Ascending aorta (tissue), 2 donors: ENCODE data around the gene HOXC4. TPM values are rescaled to one million over a fixed set of nuclear protein-coding genes. Genes with fewer than 3 reads are reported as not detected.

Experiments
- DNase-seq, 2 donors: peaks; one replicate each; pipeline ENCODE4 v3.0.0-alpha.2; 2019; ENCODE audit warnings: low spot score in 2 of 2
- H3K27ac ChIP-seq, 2 donors: fragments of 200-600 bp; sonication (generic); one replicate each; pipeline ENCODE4 v1.5.1; 2016 to 2017; ENCODE audit warnings: mild to moderate bottlenecking in 1 of 2
- H3K27me3 ChIP-seq: fragments of 200-600 bp; sonication (generic); one replicate; pipeline ENCODE4 v1.5.1; 2017
- H3K36me3 ChIP-seq, 2 donors: fragments of 200-600 bp; sonication (generic); one replicate each; pipeline ENCODE4 v1.5.1; 2016
- H3K4me1 ChIP-seq, 2 donors: fragments of 200-600 bp; sonication (generic); one replicate each; pipeline ENCODE4 v1.5.1; 2016 to 2017; ENCODE audit warnings: mild to moderate bottlenecking in 1 of 2
- H3K4me3 ChIP-seq, 2 donors: fragments of 200-600 bp; sonication (generic); one replicate each; pipeline ENCODE4 v1.5.1; 2016 to 2017; ENCODE audit warnings: mild to moderate bottlenecking in 1 of 2
- H3K9me3 ChIP-seq, 2 donors: fragments of 200-600 bp; sonication (generic); one replicate each; pipeline ENCODE4 v1.5.1; 2016
- intact Hi-C: fragments of 100-400 bp; cut with DNase I; formaldehyde crosslinking; loops from one replicate; pipeline ENCODE4 v1.15.1; 2023
- total RNA-seq: library from RNA; depleted of rRNA; stranded (reverse); fragments of >200 nt; gene quantifications from one replicate; pipeline ENCODE4 v1.1.0, GENCODE V29; 2016
- TF ChIP-seq, protein P1 (sequence below), 3 experiments: fragments of 200-600 bp in 2 of 3; fragments of 450-650 bp in 1 of 3; sonication (generic) in 2 of 3; IDR thresholded peaks; one replicate each; pipeline ENCODE4 v1.5.1; 2016 to 2019; ENCODE audit warnings: antibody characterized with exemption in 3 of 3, mild to moderate bottlenecking in 1 of 3, moderate library complexity in 1 of 3

HOXC4 gene
- total RNA-seq, 1 donor from 2014 or later, result 0.32 TPM

DNA sequence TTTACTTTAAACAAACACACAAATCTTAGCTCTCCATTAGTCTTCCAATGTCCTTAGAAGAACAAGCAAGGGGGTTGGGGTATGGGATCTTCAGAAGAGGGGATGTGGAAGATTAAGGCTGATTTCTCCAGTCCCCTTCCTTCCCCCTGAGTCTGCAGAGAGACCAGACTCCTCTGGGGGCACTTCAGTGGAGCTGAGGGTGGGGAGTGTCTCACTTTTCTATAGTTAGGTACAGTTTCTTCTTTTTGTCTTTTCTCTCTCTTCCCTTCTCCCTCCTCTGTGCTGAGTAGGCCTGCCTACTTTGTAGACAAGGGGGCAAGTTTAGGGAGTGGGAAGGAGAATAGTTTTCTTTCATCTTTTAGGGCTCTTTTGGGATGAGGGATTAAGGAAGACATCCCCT, 2.5 kb downstream of the HOXC4 start:
- Histone ChIP-seq H3K36me3 (no peaks in the 10 kb centered on the region), H3K4me1 (peaks cover 0 to 10% of the 10 kb centered on the region in 2 donors), H3K27me3 (no peaks in the 10 kb centered on the region), H3K9me3 (no peaks in the 10 kb centered on the region), H3K4me3 (no peak overlapping the region), H3K27ac (no peak overlapping the region)
- no peak for DNase-seq
- intact Hi-C loops, result no loop called here
- TF ChIP-seq, protein P1, sequence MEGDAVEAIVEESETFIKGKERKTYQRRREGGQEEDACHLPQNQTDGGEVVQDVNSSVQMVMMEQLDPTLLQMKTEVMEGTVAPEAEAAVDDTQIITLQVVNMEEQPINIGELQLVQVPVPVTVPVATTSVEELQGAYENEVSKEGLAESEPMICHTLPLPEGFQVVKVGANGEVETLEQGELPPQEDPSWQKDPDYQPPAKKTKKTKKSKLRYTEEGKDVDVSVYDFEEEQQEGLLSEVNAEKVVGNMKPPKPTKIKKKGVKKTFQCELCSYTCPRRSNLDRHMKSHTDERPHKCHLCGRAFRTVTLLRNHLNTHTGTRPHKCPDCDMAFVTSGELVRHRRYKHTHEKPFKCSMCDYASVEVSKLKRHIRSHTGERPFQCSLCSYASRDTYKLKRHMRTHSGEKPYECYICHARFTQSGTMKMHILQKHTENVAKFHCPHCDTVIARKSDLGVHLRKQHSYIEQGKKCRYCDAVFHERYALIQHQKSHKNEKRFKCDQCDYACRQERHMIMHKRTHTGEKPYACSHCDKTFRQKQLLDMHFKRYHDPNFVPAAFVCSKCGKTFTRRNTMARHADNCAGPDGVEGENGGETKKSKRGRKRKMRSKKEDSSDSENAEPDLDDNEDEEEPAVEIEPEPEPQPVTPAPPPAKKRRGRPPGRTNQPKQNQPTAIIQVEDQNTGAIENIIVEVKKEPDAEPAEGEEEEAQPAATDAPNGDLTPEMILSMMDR (IDR thresholded peaks at IDR 0.05), result no peak

DNA sequence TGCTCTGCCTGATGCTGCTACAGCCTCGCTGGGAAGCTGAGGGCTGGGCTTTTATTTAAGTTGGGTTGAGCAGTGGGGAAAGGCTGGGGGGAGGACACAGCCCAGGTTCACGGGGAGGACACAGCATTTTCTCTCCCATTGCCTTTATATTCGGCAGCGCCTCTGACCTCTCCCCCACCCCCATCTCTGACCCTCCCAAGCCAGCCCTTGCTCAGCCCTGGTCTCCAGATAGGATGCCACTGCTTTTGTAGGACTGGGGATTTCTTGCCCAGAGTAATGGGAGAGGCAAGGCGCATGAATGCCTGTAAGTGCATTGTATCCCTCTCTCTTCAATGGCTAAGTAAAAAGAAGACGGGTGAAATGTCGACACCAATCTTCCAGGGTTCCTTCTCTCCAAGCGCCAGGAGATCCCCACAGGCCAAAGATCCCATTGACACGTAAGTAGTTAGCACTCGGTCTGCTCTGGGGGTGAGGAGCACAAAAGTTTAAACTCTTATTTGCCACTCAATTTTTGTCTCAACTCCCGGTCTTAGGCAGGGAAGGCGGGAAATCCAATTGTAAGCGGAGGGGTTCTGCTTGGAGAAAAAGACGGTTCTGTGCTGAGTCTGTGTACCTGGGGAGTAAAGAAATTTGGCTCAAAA, 4.6 kb downstream of the HOXC4 start:
- H3K36me3 ChIP-seq, result no peaks in the 10 kb centered on the region
- DNase-seq, result no peak
- H3K27me3 ChIP-seq, result no peaks in the 10 kb centered on the region
- TF ChIP-seq, protein P1 (IDR thresholded peaks at IDR 0.05), result no peak
- peaks cover 0 to 4% of the 10 kb centered on the region in 2 donors for H3K4me1 ChIP-seq
- H3K9me3 ChIP-seq, result no peaks in the 10 kb centered on the region
- no peak overlapping the region for H3K4me3 ChIP-seq
- H3K27ac ChIP-seq, result no peak overlapping the region
- intact Hi-C loops, result no loop called here

DNA sequence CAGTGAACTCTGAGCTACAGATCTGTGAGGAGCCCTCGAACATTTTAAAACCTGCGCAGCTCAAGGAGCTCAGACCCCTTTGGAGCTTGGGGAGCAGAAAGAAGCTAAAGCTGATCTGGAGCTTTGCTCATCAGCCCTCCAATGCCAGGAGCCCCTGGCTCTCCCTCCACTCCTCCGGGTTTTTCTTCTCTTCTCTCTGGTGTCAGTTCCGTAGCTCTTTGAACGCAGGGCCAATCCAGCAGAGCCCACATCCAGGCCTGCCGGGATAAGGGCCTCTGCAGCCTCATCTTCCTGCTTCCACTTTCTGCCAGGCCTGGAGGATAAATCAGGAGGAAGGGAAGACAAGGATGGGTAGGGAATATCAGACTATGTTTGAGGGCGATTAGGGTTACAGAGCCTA, 6.0 kb downstream of the HOXC4 start:
- Histone ChIP-seq H3K27ac (no peak overlapping the region), H3K27me3 (no peaks in the 10 kb centered on the region), H3K4me1 (peaks cover 0 to 3% of the 10 kb centered on the region in 2 donors), H3K36me3 (no peaks in the 10 kb centered on the region), H3K4me3 (no peak overlapping the region), H3K9me3 (no peaks in the 10 kb centered on the region)
- TF ChIP-seq, protein P1 (IDR thresholded peaks at IDR 0.05), result no peak
- intact Hi-C loops, result no loop called here
- DNase-seq, result no peak

DNA sequence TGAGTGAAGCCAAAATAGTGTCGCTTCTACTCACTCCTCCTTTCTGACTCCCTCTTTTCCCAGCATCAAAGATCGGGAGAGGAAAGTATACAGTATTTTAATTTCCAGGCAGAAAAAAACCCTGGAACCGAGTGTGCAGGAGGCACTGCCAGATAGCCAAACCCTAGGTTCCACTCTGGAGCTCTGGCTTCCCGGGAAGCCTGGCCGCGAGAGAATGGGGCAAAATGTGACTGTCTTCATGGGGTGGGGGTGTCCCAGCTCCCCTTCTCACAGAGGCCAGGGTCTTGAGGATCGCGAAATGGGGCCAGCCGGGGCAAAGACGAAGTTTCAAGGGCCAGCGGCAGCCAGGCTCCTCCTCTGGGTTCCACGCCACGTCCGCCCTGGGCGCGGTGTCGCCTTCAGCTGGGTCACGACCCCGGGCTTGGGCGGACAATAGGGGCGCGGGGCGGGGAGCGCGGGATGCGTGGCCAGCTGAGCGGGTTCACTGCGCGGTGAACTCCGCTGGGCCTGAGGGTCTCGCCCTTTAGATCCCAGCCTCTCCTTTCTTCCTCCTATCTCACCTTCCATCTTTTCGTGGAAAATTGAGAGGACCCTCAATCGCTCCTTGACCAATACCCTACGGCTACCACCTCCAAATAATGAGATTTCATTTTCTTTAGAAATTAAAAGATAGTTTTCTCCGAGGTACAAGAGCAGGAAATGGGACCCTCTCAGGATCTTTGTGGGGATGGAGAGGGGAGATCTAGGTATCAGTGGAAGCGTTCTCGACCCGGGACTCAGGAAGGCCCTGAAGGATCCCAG, 6.7 kb downstream of the HOXC4 start:
- no peaks in the 10 kb centered on the region for H3K27me3 ChIP-seq
- H3K4me3 ChIP-seq, result no peak overlapping the region
- intact Hi-C loops, result no loop called here
- no peaks in the 10 kb centered on the region for H3K4me1 ChIP-seq
- no peak overlapping the region for H3K27ac ChIP-seq
- TF ChIP-seq, protein P1 (IDR thresholded peaks at IDR 0.05), result no peak
- DNase-seq, result no peak
- H3K9me3 ChIP-seq, result no peaks in the 10 kb centered on the region
- H3K36me3 ChIP-seq, result no peaks in the 10 kb centered on the region

DNA sequence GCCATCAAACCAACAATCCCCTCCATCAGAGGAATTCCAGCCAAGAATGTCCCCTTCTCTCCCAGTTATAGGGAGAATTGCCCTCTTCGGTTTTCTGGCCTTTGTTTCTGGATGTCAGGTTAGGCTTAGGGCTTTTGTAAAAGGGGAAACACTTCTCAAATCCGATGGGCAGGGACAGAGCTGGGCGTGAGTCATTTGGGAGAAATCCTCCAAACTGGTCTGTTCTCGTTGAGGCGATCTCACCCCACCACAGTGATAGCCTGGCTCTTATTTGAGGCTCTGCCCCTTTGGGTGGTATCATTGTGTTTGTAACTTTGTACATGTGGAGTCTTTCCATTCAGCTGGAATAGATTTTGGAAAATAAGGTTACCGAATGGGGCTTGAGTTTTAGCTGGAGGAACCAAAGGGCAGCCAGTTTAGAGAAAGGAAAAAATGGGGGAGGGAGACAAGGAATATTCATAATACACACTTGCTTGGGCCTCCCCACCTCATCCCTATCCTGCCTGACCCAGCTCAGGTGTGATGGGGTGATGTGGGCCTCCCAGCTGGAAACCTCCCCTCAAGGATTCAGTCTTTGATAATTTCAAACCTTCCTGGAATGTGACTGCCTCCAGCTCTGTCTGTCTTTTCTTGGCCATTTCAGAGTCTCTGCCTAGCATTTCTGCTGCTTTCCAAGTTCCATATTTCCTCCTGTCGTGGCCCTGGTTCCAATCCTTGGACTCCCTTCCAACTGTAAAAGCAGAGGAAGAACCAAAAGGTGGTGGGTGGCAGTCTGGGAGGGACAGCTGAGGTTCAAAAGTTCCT, 7.5 kb downstream of the HOXC4 start:
- H3K36me3 ChIP-seq, result no peaks in the 10 kb centered on the region
- H3K27ac ChIP-seq, result no peak overlapping the region
- intact Hi-C loops, result no loop called here
- H3K4me3 ChIP-seq, result no peak overlapping the region
- no peaks in the 10 kb centered on the region for H3K4me1 ChIP-seq
- no peaks in the 10 kb centered on the region for H3K9me3 ChIP-seq
- H3K27me3 ChIP-seq, result no peaks in the 10 kb centered on the region
- no peak for DNase-seq
- TF ChIP-seq, protein P1 (IDR thresholded peaks at IDR 0.05), result no peak
